H1 (cell line): ENCODE results near the gene AAR2. TPM values are rescaled to one million over a fixed set of nuclear protein-coding genes. Genes with fewer than 3 reads are reported as not detected.

ENCODE experiments used
- EGR1 ChIP-seq: IDR thresholded peaks from 2 replicates; pipeline ENCODE4 v1.6.1; 2011; ENCODE audit warnings: low read depth, low read length, borderline replicate concordance
- EP300 ChIP-seq, 2 experiments: IDR thresholded peaks; 1 replicate in 1 of 2; 2 replicates in 1 of 2; pipeline ENCODE4 v1.6.1; 2011 to 2012; ENCODE audit warnings: low read depth in 2 of 2, low read length in 2 of 2, mild to moderate bottlenecking in 2 of 2, borderline replicate concordance in 1 of 2, inconsistent platforms in 1 of 2, moderate library complexity in 1 of 2
- KDM5A ChIP-seq: fragments of 200-600 bp; IDR thresholded peaks from 2 replicates; pipeline ENCODE4 v1.7.1; 2012; ENCODE audit warnings: mild to moderate bottlenecking, low read length, inconsistent platforms, mixed read lengths
- SP4 ChIP-seq: IDR thresholded peaks from 2 replicates; pipeline ENCODE4 v1.6.1; 2012; ENCODE audit warnings: low read length, inconsistent platforms
- TAF1 ChIP-seq: IDR thresholded peaks from 2 replicates; pipeline ENCODE4 v1.6.1; 2011; ENCODE audit warnings: mild to moderate bottlenecking, low read depth, low read length
- polyA plus RNA-seq, 7 experiments: library from polyadenylated mRNA; depleted of rRNA in 3 of 7; stranded (reverse) in 5 of 7; unstranded in 2 of 7; fragments of >200 nt in 5 of 7; fragments of 200-250 nt in 2 of 7; gene quantifications; 1 replicate in 5 of 7; 2 replicates in 1 of 7; 4 replicates in 1 of 7; pipeline versions ENCODE4 v1.2.1 to v1.2.3, GENCODE V29; 2011 to 2013; ENCODE audit warnings: missing spikeins in 2 of 7, mixed read lengths in 2 of 7
- total RNA-seq: library from RNA; stranded (reverse); fragmentation: NEBNext Ultra II Directional; extraction: Animal tissue kit (Norgen Biotek cat#: 25700); gene quantifications from 2 replicates; pipeline ENCODE4 v1.2.1, GENCODE V29; 2021

AAR2 gene
- total and polyA plus RNA-seq, 2 of the 8 experiments (the other 6 are each of a cell fraction or from before 2014, with no cell fraction given), result 25.5 to 36.1 TPM

DNA sequence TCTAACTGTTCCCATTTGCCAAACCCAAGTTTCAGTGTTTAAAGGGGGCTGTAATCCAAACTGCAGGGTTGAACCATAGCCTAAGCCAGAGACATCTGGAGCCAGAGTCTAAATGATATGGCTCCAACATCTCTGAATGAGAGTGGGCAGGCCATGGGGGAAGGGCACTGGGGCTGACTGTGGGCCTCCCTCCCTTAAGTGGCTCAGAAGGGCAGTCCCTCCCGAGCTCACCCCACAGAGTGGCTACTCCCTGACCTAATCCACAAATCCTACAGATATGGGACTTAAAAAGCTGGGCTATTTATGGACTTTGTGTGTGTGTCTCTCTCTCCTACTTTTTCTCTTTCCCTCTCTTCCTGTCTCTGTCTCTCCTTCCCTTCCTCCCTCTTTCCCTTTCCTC, 35.8 kb upstream of the AAR2 start (continued):
- no peak for TF ChIP-seq KDM5A
- TF ChIP-seq TAF1, result no peak
- TF ChIP-seq EP300 (IDR thresholded peaks at IDR 0.05; ENCODE audit: borderline replicate concordance in 1 of 2, low read depth in 2 of 2, low read length in 2 of 2), result no peak
- no peak for TF ChIP-seq EGR1
- TF ChIP-seq SP4, result no peak
